Fibroblast of the aortic adventitia (primary cell): ENCODE results near the gene GGA3. TPM values are rescaled to one million over a fixed set of nuclear protein-coding genes. Genes with fewer than 3 reads are reported as not detected.
"Not testable (repeated sequence)": the region's sequence is repeated elsewhere in the genome, so short reads cannot be mapped to it uniquely, and the experiment has no call there.

Experiments
- DNase-seq: peaks from one replicate; pipeline ENCODE4 v3.0.0-alpha.2; 2010; ENCODE audit warnings: low read depth
- H3K4me3 ChIP-seq: 2 replicates; pipeline ENCODE4 v1.5.1; 2011; ENCODE audit warnings: low read depth, mild to moderate bottlenecking, control low read depth, low read length, moderate library complexity
- CTCF ChIP-seq: IDR thresholded peaks from 2 replicates; pipeline ENCODE4 v1.5.1; 2011; ENCODE audit warnings: mild to moderate bottlenecking, low read length, control low read depth, inconsistent platforms; ENCODE audit not compliant: insufficient read depth
- total RNA-seq: library from RNA; depleted of rRNA; stranded (reverse); fragments of >200 nt; gene quantifications from 2 replicates; pipeline ENCODE4 v1.2.3, GENCODE V29; 2012; ENCODE audit warnings: low replicate concordance

GGA3 gene
- total RNA-seq, 1 donor, result 14.0 TPM

- no peak overlapping the region for H3K4me3 ChIP-seq
- no peak for TF ChIP-seq CTCF
- DNase-seq, result no peak
These were observed 53.2 kb downstream of the GGA3 start for GRCh38 chr17:75208161-75208560.

- no peak for TF ChIP-seq CTCF
These were observed 53.6 kb downstream of the GGA3 start for GRCh38 chr17:75207760-75208159.

GRCh38 chr17:75207050-75207407 is 54.4 kb downstream of the GGA3 start:
- not testable (repeated sequence) for DNase-seq
- peak overlapping the region; percentile 22 for H3K4me3 ChIP-seq

More at GRCh38 chr17:75207760-75208159, 53.6 kb downstream of the GGA3 start:
- DNase-seq, result no peak
- no peak overlapping the region for H3K4me3 ChIP-seq

GRCh38 chr17:75205793-75206163 is 55.6 kb downstream of the GGA3 start:
- peak overlapping the region; percentile 100 for H3K4me3 ChIP-seq
- no peak for TF ChIP-seq CTCF
- DNase-seq, result no peak

- peak within 1 kb of the TSS; percentile 100 for H3K4me3 ChIP-seq
- no peak for TF ChIP-seq CTCF
- peak; percentile 93 for DNase-seq
These were observed 56.2 kb downstream of the GGA3 start, which contains the start of gene NUP85 for GRCh38 chr17:75205037-75205792. Gene NUP85, plus strand, starts transcription at chr17:75205679. Its CDS starts 83 bp downstream, at chr17:75205762.

- DNase-seq, result no peak
- TF ChIP-seq CTCF, result no peak
- no peak overlapping the region for H3K4me3 ChIP-seq
These were observed 61.4 kb downstream of the GGA3 start for GRCh38 chr17:75199886-75200618.

- H3K4me3 ChIP-seq, result no peak overlapping the region
- no peak for TF ChIP-seq CTCF
- no peak for DNase-seq
These were observed 66.5 kb downstream of the GGA3 start for GRCh38 chr17:75194879-75195278.
